ENCODE results near the gene KIRREL1.

KIRREL1 gene

GRCh38 chr1:158007667-158008386 is 14.4 kb downstream of the KIRREL1 start:
- no peak for DNase-seq

GRCh38 chr1:158008630-158009029 is 15.2 kb downstream of the KIRREL1 start:
- no peak for DNase-seq

GRCh38 chr1:158011714-158012113 is 18.3 kb downstream of the KIRREL1 start:
- no peak for DNase-seq

- no peak for DNase-seq
Measured at GRCh38 chr1:158013840-158014730, 20.6 kb downstream of the KIRREL1 start.

- DNase-seq = no peak
Measured at GRCh38 chr1:158014731-158015320, 21.4 kb downstream of the KIRREL1 start.

GRCh38 chr1:158016651-158017335 is 23.3 kb downstream of the KIRREL1 start:
- no peak for DNase-seq

DNA sequence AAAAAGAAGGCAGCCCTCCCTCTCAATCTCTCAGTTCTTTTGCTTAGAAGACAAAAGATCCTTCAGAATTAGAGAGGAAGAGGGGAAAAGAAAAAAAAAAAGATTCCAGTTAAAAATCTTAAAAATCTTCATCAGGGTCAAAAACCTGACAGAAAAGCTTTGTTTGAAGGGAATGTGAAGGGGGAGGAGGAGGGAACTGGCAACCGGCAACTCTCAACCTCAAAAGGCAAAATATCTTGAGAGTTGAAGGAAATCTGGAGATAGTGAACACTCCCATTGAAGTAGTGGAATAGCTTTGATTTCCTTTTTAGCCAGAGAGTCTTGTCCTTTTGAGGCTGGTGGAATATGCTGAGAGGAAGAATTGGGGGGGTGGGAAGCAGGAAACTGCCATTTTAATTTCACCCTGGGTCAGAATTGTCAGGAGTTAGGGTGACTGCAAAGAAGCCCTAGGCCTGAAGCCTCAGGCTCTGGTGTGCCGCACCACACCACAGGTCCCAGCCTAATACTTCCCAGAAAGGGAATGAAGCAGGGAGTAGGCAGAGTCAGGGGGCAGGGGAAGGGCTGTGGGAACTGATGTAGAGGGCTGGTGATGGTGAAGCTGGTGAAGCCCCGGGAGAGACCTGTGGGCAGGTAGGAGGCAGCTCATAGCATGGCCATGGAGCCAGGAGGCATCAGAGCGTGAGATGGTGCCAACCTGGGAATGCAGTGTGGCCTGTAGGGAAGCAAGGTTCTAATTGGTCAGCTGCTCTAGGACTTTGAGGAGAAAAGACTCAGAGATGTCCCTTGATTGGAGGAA is 24.6 kb downstream of the KIRREL1 start:
- DNase-seq = no peak

DNA sequence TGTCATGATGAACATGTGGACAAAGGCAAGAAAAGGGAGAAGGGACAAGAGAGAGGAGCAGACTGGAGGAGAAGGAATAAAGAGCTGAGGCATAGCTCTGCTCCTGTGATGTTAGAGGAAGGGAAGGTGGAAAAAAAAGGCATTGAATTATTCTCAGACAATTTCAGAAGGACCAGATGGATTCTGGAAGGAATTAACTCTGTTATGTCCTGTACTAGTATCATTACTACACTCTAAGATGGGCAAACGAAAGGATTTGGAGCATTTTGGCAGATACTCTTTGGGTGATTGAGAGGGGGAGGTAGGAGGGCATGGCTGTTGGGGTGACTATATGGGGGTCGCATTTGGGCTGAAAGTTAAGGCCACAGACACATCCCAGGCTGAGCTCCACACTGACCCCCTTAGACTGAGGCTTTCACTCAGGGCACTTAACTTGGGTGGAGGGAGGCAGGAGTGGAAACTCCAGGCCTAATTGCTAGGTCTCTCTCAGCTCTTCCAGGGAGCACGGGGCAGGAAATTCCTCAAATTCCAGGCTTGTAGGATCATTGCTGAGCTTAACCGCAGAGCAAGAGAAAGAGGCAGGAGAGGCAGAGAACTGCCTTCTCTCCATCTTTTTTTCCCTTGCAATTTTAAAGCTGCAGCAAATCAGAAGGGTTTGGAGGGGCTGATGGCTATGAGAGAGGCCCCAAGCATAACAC is 25.9 kb downstream of the KIRREL1 start:
- DNase-seq = no peak

GRCh38 chr1:158020259-158020885 is 26.9 kb downstream of the KIRREL1 start:
- no peak for DNase-seq

- DNase-seq = no peak
Measured at GRCh38 chr1:158020886-158021620, 27.6 kb downstream of the KIRREL1 start.

DNA sequence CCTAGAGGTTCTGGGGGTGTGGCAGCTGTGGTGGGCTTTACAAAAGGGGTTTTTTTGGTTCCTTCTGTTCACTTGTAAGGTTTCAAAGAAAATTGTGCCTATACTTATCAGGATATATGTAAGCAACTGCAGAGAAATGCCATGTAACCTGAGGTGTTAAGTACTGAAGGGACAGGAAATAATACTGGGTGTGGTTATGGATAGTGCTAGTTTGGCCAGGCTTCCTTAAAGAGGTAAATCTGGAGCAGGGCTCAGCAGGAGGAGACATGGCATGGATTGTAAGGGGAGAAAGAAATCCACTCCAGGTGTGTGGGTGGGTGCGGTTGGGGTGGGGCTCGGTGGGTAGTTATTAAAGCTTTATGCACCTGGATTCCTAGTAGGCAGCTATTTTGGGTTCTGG is 28.3 kb downstream of the KIRREL1 start:
- no peak for DNase-seq

- no peak for DNase-seq
Measured at GRCh38 chr1:158022554-158023312, 29.3 kb downstream of the KIRREL1 start.

GRCh38 chr1:158024737-158025136 is 31.3 kb downstream of the KIRREL1 start:
- DNase-seq = no peak

DNA sequence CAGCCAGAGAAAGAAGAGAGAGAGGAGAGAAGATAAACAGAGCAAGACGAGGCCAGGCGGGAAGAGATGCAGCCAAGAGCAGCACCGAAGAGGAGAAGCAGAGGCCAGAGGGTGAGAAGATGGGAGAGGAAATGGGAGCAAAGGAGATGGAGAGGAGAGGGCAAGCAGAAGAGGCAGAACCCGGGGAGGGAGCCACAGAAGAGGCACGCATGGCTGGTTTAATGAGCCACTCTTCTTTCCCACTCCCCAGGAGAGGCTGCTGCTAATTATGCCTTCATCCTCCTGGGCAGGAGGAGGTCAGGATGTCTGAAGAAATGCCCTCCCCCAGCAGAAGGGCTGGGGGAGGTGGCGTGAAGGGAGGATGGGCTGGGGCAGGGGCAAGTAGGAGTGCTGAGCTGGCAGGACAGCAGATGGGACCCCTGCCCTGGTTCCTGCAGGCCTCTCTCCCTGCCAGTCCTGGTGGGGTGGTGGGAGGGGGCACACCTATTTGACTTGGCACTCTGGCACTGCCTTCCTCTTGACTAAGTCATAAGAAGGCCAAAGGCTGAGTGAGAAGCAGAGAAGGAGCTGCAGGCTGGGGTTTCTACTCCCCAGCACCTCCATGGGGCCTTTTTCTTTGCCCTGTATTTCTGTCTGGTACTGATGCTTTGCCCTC is 32.3 kb downstream of the KIRREL1 start:
- DNase-seq = no peak

GRCh38 chr1:158026651-158027050 is 33.2 kb downstream of the KIRREL1 start:
- DNase-seq = no peak

DNA sequence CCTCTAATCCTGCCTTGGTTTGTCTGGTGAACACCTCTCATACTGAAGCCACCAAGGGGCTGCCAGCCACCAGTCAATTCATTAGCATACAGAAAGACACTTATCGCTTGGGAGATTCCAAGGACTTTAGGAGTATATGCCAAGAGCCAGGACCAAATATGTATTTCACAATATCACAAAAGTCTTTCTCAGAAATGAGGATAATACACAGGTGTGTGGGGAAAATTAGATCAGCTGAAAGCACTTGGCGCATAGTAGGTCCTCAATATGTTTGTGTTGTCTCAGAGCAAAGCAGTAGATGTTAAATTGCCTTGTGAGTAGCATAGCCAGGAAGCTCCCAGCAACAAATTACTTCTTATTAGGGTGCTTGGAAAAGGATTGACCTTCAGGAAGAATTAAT is 34.1 kb downstream of the KIRREL1 start:
- no peak for DNase-seq

- no peak for DNase-seq
Measured at GRCh38 chr1:158028969-158029368, 35.5 kb downstream of the KIRREL1 start.

DNA sequence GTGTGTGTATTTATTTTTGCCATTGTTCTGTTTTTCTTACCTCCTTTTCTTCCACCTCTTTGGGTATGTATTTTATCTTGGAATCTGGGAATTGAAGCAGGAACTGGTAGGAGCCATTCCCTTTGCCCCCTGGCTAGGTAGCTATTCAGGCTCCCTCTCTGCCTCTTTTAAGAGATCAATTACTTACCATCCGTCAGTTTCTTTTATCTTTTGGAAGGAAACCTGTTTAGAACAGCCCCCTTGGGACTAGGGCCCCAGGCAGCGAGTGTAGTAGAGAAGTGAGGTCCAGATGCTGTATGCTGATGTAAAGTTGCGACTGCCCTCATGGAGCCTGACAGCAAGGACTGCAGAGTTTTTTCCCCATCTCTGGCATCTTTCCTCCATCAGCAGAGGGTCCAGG is 41.6 kb downstream of the KIRREL1 start:
- DNase-seq = no peak

DNA sequence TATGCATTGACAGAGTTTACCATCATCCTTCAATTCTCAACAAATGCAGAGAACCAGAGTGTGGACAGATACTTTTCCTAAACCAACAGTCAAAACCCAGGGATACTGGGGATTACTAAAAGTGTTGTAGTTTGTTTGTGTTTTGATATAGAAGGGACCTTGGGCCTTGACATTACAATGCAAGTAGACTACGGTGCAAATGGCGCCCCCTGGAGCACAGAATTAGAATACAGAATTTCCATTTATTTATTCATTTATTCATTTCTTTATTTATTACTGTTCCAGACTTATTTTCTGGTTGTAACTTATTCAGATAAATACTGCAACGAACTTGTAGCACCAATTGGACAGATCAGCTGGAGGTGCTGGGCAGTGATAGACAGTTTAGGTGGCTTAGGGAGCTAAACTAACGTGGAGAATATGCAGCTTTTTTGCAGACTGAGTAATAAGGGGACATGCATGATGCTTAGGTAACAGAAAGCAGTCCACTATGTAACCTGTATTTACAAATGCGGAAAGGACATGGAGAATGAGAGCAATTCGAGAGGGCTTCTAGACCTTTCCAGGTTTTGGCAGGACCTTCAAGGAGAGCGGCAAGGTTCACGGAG is 42.6 kb downstream of the KIRREL1 start:
- no peak for DNase-seq

All from T-helper 9 cell (primary cell).